ENCODE results near the gene EPC2.
A peak's percentile ranks its signal among the peaks of the same experiment; 100 is the strongest.
"Not testable (repeated sequence)": the region's sequence is repeated elsewhere in the genome, so short reads cannot be mapped to it uniquely, and the experiment has no call there.

Gene EPC2

GRCh38 chr2:148737742-148738141, 93.2 kb downstream of the EPC2 start:
- DNase-seq: no peak

GRCh38 chr2:148739454-148740105, 95.0 kb downstream of the EPC2 start:
- DNase-seq: no peak

- no peak for DNase-seq
These were observed 97.8 kb downstream of the EPC2 start for GRCh38 chr2:148742373-148742772.

GRCh38 chr2:148745151-148745851, 100.8 kb downstream of the EPC2 start:
- no peak for DNase-seq

- no peak for DNase-seq
These were observed 102.4 kb downstream of the EPC2 start for GRCh38 chr2:148746973-148747372.

- DNase-seq: no peak
These were observed 107.4 kb downstream of the EPC2 start for GRCh38 chr2:148751907-148752306.

- no peak for DNase-seq
These were observed 108.4 kb downstream of the EPC2 start for GRCh38 chr2:148752977-148753376.

- DNase-seq: no peak
These were observed 110.3 kb downstream of the EPC2 start for GRCh38 chr2:148754864-148755263.

- no peak for DNase-seq
These were observed 111.9 kb downstream of the EPC2 start for GRCh38 chr2:148756292-148756975.

- DNase-seq: no peak
These were observed 120.3 kb downstream of the EPC2 start for GRCh38 chr2:148764815-148765214.

- DNase-seq: no peak
These were observed 125.5 kb downstream of the EPC2 start for GRCh38 chr2:148770047-148770446.

- no peak for DNase-seq
These were observed 137.0 kb downstream of the EPC2 start for GRCh38 chr2:148781544-148781943.

GRCh38 chr2:148789059-148789458, 144.5 kb downstream of the EPC2 start:
- no peak for DNase-seq

GRCh38 chr2:148790172-148790571, 145.6 kb downstream of the EPC2 start:
- DNase-seq: not testable (repeated sequence)

- no peak for DNase-seq
These were observed 150.0 kb downstream of the EPC2 start for GRCh38 chr2:148794558-148794957.

- no peak for DNase-seq
These were observed 152.4 kb downstream of the EPC2 start for GRCh38 chr2:148796735-148797512.

- no peak for DNase-seq
These were observed 158.1 kb downstream of the EPC2 start for GRCh38 chr2:148802448-148803220.

GRCh38 chr2:148810081-148810480, 165.5 kb downstream of the EPC2 start:
- no peak for DNase-seq

- DNase-seq: no peak
These were observed 167.8 kb downstream of the EPC2 start for GRCh38 chr2:148812306-148812705.

- peak; percentile 84 for DNase-seq
These were observed 169.1 kb downstream of the EPC2 start for GRCh38 chr2:148813603-148814065.

- DNase-seq: no peak
These were observed 169.8 kb downstream of the EPC2 start for GRCh38 chr2:148814143-148814859.

All from stimulated activated CD4-positive, alpha-beta T cell treated with anti-CD3 and anti-CD28 coated beads, Interleukin-1b, Interleukin-23, amount 100 ng/mL, for 48 hours (primary cell).